NCI-H526 treated with DMSO at 0.1 percent for 48 hours (cell line): Measurements from ENCODE around the gene MELTF.

Experiments
- DNase-seq: peaks from one replicate; lab custom pipeline; 2025; lab: John Stamatoyannopoulos, UW

The MELTF gene

GRCh38 chr3:197027151-197027895 is 2.3 kb downstream of the MELTF start:
- DNase-seq: no peak

- no peak for DNase-seq
Measured at GRCh38 chr3:197026481-197026866, 3.1 kb downstream of the MELTF start.

GRCh38 chr3:197025736-197026480 is 3.7 kb downstream of the MELTF start:
- no peak for DNase-seq

- DNase-seq: no peak
Measured at GRCh38 chr3:197024881-197025735, 4.5 kb downstream of the MELTF start.

GRCh38 chr3:197023998-197024651 is 5.5 kb downstream of the MELTF start:
- peak; percentile 70 for DNase-seq

GRCh38 chr3:197023241-197023997 is 6.2 kb downstream of the MELTF start:
- peak; percentile 93 for DNase-seq

- DNase-seq: no peak
Measured at GRCh38 chr3:197022405-197023231, 7.0 kb downstream of the MELTF start.

- DNase-seq: peak; percentile 38
Measured at GRCh38 chr3:197021729-197022404, 7.8 kb downstream of the MELTF start.

GRCh38 chr3:197021231-197021630 is 8.4 kb downstream of the MELTF start:
- DNase-seq: peak; percentile 32

- no peak for DNase-seq
Measured at GRCh38 chr3:197019535-197019934, 10.1 kb downstream of the MELTF start.

GRCh38 chr3:197019021-197019420 is 10.6 kb downstream of the MELTF start:
- DNase-seq: peak; percentile 67

GRCh38 chr3:197017003-197017402 is 12.6 kb downstream of the MELTF start:
- no peak for DNase-seq

GRCh38 chr3:197015790-197016736 is 13.6 kb downstream of the MELTF start:
- DNase-seq: no peak

- no peak for DNase-seq
Measured at GRCh38 chr3:197014942-197015575, 14.6 kb downstream of the MELTF start.

- DNase-seq: no peak
Measured at GRCh38 chr3:197014024-197014423, 15.6 kb downstream of the MELTF start.

GRCh38 chr3:197012540-197012883 is 17.1 kb downstream of the MELTF start:
- no peak for DNase-seq

- no peak for DNase-seq
Measured at GRCh38 chr3:197011780-197012539, 17.7 kb downstream of the MELTF start.
